HG02973 (cell line): Measurements from ENCODE around the gene AIFM3.

Source experiments
- ATAC-seq: cut with Tn5 transposase; IDR thresholded peaks from one replicate; pipeline ENCODE4 v1.9.1; 2021; ENCODE audit warnings: moderate library complexity; ENCODE audit not compliant: unreplicated experiment

AIFM3 gene

GRCh38 chr22:20973634-20974286, 6.7 kb downstream of the AIFM3 start:
- ATAC-seq, result no peak

GRCh38 chr22:20974336-20974955, 7.4 kb downstream of the AIFM3 start:
- no peak for ATAC-seq

- no peak for ATAC-seq
Measured at GRCh38 chr22:20975541-20976290, 8.7 kb downstream of the AIFM3 start.

GRCh38 chr22:20976291-20976877, 9.3 kb downstream of the AIFM3 start:
- ATAC-seq, result no peak

- no peak for ATAC-seq
Measured at GRCh38 chr22:20977019-20977418, 10.0 kb downstream of the AIFM3 start.

- no peak for ATAC-seq
Measured at GRCh38 chr22:20977516-20978170, 10.6 kb downstream of the AIFM3 start.

GRCh38 chr22:20978419-20978818, 11.4 kb downstream of the AIFM3 start:
- no peak for ATAC-seq

GRCh38 chr22:20979243-20979809, 12.3 kb downstream of the AIFM3 start:
- no peak for ATAC-seq

- no peak for ATAC-seq
Measured at GRCh38 chr22:20979940-20980453, 12.9 kb downstream of the AIFM3 start.

- no peak for ATAC-seq
Measured at GRCh38 chr22:20980523-20980922, 13.5 kb downstream of the AIFM3 start.

GRCh38 chr22:20980938-20981722, 14.1 kb downstream of the AIFM3 start:
- no peak for ATAC-seq

- ATAC-seq, result peak; percentile 55
Measured at GRCh38 chr22:20981787-20982562, 14.9 kb downstream of the AIFM3 start, which contains the start of gene LZTR1. TSS of gene LZTR1 (plus strand) at chr22:20982297. CDS start at chr22:20982372, 75 bp downstream.

GRCh38 chr22:20982563-20982882, 15.5 kb downstream of the AIFM3 start:
- ATAC-seq, result peak; percentile 7

- no peak for ATAC-seq
Measured at GRCh38 chr22:20983081-20983771, 16.2 kb downstream of the AIFM3 start.

- no peak for ATAC-seq
Measured at GRCh38 chr22:20985720-20986119, 18.7 kb downstream of the AIFM3 start.

- no peak for ATAC-seq
Measured at GRCh38 chr22:20986365-20986764, 19.3 kb downstream of the AIFM3 start.

GRCh38 chr22:20987375-20987774, 20.3 kb downstream of the AIFM3 start:
- no peak for ATAC-seq

- no peak for ATAC-seq
Measured at GRCh38 chr22:20988573-20989322, 21.7 kb downstream of the AIFM3 start.
